Measurements from ENCODE around the gene BCAS3.
A peak's percentile ranks its signal among the peaks of the same experiment; 100 is the strongest.

Gene BCAS3

DNA sequence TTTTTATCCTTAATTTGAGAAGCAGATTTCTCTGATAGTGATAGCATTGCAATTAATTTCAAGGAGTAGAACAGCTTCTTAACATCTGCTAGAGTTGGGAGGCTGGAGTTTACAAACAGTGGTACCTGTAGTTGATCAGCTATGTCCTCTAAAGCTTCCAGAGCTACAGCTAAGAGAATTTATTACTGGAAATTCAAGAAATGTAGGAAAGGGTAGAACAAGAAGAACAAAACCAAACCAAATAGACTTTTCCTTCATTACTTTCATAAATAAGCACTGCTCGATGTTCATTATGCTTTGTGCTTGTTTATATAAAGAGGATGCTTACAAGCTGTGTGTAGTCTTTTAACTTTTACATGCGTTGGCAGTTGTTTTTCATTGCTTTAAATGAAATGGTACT is 388.4 kb downstream of the BCAS3 start:
- DNase-seq (ENCODE audit: low spot score): no peak

DNA sequence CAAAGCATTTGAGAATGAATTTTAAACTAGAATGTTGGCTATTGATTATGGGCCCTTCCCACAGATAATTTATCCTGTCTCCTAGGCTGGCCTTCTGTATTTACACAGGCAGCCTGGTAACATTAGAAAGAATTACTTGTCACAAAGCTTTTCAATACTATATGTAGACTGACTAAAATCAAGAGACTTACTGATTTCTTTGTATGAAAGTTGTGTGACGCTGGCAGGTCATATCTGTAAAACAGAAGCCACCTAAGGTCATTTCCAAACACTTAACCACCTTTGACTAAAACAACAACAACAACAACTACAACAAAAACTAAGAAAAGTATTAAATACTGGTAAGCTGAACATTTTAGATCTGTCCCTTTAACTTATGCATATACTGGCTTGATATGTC is 393.0 kb downstream of the BCAS3 start:
- no peak for DNase-seq (ENCODE audit: low spot score)

DNA sequence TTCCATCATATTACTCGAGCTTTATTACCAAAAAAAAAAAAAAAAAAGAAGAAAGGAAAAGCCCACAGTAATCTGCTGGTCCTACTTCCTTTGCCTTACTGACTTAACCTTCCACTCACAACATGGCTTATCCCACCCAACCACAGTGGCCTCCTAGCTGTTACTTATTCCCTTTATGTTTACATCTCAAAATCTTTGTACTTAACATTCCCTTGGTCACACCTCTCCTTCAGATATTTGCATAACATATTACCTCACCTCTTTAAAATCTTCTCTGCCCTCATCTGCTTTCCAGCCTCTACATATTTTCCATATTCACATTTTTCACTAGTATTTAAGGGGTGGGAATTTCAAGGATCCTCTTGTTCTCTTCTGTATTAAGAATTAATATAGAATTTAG is 395.0 kb downstream of the BCAS3 start:
- DNase-seq (ENCODE audit: low spot score): no peak

DNA sequence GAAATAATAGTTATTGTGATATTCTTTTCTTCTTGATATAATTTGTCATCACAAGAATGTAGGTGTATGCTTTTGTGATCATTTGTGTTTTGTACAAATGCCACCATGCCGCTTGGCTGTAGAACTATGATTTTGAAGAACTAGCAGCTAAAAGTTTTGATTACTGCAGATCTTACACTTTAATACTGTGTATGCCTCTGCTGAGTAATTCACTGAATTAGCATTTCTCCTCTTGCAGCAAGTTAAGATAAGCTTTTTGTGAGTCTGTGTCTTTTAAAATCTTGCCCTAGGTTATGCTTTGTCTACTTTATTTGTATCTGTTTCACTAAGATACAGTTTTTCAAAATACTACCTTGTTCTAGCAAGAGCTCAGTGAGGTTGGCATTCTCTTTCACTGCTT is 395.5 kb downstream of the BCAS3 start:
- DNase-seq (ENCODE audit: low spot score): no peak

DNA sequence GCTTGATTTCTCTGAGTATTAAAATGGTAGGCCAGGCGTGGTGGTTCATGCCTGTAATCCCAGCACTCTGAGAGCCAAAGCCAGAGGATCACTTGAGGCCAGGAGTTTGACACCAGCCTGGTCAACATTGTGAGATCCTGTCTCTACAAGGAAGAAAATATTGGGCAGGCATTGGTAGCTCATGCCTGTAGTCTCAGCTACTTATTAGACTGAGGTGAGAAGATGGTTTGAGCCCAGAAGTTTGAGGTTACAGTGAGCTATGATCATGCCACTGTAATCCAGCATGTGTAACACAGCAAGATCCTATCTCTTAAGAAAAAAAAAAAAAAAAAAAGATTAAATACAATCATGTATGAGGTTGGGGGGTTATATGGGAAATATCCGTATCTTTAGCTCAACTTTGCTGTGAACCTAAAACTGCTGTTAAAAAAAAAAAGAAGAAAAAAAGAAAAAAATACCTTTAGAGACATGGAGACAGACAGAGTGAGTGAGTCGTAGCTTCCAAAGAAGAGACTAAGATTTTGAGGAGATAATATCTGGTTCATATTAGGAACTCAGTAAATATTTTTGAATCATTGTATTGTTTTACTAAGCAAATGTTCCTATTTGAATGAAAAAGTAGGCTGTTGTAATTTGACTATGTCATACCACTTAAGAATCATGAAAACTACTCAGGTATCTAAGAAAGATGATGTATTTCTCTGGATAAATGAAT is 396.3 kb downstream of the BCAS3 start:
- DNase-seq (ENCODE audit: low spot score): peak; percentile 3

DNA sequence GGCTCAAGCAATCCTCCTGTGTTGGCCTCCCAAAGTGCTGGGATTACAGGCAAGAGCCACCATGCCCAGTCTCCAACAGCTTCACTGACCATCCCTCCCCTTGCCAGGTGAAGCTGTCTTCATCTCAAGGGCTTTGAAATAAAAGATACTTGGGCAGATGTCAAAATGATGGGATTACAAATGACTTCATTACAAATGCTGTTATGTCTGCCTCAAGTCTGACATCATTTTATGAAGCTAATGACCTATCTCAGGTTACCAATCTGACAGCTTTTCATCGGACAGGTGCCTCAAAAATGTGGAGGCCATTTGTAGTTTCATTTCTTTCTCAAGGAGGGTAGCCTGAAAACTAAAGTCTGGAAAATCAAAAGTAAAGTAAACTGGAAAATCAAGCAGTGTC is 398.3 kb downstream of the BCAS3 start:
- DNase-seq (ENCODE audit: low spot score): no peak

DNA sequence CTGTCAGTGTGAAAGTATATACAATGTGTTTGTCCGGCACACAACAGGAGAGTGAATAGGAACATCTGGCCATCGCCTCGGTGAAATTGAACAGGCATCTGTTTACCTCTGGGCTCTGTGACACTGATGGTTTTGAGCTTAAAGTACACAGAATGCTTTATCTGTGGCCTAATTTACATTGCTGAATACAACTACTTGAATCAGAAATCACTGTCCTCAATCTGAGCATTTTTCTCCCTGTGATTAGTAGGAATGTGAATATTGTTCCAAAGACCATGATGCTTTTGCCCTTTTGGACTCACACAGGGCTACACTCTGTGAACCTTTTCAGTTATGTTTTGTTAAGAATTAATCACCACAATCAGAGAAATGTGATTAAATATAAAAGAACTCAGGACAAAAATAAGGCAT is 399.0 kb downstream of the BCAS3 start:
- DNase-seq (ENCODE audit: low spot score): no peak

DNA sequence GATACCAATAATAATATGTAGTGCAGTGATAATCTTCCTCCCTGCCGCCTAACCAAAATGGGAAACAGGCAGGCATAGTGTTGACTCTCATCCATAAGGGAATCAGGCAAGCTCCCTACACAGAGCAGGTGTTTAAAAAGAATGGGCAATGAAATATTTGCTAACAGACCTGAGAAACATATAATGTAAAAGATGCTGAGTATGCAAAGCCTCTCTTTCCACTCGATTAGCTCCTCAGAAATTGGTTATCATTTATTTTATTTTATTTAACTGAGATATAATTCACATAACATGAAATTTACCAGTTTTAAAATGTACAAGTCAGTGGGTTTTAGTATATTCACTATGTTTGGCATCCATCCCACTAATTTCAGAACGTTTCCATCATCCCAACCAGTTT is 404.3 kb downstream of the BCAS3 start:
- DNase-seq (ENCODE audit: low spot score): no peak

DNA sequence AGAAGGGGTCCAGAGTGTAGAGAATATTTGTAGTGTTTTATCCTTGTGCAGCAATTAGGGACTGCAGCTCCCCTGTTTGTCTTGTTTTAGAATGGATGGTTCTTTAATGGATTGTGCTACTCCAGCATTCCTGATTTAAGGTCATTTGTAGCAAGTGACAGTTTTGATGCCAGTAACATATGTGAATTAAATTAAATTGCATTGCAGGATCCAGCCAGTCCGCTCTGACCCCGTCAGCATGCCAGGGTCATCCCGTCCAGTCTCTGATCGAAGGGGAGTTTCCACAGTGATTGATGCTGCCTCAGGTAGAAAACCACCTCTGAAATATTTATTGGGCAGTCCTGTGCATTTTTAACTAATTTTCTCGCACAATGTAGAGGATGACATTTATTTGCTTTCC is 406.6 kb downstream of the BCAS3 start:
- DNase-seq (ENCODE audit: low spot score): no peak

DNA sequence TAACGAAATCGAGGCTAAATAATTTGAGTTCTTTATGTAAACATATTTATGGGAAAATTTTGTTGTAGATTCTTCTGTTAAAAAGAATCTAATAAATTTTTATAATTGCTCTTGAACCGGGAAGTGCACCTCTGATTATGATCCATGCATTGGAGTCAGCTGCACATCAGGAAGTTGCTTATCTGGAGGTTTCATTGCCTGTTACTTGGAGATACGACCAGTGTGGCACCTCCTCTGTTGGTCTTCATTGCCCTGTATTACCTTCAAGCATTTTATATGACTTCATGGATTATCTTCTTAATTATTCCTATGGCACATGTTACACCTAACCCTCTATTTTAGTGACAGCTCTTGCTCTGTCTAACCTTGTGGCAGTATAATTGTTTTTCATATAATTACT is 409.4 kb downstream of the BCAS3 start:
- DNase-seq (ENCODE audit: low spot score): no peak

DNA sequence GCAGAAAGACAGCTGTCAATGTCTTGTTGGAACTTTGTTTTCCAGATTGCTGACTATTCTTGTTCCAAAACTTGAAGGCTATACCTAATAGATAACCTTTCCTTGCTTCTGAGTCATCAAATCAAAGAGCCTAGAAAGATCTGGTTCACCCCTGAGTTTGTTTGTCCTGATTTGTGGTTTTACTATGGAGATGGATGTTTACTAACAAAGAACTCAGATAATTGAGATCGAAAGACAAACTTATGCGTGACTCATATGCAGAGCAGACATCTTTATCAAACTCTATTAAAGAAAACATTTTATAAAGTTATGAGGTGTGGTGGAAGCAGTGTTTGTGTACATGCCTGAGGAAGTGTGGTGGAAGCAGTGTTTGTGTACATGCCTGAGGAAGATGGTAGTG is 410.9 kb downstream of the BCAS3 start:
- DNase-seq (ENCODE audit: low spot score): no peak

DNA sequence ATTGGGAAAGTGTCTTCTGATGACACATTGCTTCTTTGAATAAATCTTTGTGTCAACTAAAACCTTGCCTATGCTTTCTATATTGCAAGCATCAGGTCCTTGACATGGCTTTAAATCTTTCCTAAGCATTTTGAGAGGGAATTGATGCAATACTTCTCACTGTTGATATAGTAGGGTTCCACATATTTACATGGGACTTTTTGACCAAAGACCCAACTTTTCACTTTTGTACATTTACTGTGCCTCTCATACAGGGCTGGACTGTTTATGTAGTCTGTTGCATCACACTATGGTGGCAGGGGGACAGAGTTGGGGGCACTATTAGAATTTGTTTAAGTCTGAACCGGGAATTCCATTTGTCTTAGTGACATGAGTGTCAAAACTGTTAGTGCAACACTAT is 413.4 kb downstream of the BCAS3 start:
- DNase-seq (ENCODE audit: low spot score): no peak

DNA sequence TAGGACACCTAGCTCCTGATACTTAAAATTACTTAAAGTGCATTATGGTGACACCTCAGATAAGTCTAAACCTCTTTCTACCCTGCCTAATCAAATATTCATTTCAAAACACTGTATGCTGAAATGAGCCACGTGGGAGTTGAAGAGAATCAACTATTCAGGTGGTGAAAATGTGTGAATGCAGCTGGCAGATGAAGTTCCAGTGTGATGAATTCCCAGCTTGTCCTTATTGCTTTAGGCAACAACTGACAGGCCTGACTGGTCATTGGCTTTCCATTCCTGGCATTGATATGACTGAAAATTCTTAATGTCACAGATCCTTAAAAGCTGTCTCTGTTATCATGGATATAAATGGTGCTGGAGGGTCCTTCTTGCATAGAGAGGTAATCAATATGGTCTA is 420.1 kb downstream of the BCAS3 start:
- no peak for DNase-seq (ENCODE audit: low spot score)

DNA sequence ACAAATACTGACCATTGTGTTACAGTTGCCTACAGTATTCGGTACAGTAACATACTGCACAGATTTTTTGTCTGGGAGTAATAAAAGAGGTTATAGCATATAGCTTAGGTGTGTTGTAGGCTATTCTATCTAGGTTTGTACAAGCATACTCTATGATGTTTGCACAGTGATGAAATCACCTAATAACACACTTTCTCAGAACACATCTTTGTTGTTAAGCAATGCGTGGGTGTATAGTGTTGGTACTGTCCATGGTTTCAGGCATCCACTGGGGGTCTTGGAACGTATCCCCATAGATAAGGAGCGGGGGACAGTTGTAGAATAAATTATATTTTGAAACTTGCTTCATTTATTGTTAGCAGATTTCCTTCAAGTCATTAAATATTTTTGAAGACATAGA is 428.7 kb downstream of the BCAS3 start:
- no peak for DNase-seq (ENCODE audit: low spot score)

DNA sequence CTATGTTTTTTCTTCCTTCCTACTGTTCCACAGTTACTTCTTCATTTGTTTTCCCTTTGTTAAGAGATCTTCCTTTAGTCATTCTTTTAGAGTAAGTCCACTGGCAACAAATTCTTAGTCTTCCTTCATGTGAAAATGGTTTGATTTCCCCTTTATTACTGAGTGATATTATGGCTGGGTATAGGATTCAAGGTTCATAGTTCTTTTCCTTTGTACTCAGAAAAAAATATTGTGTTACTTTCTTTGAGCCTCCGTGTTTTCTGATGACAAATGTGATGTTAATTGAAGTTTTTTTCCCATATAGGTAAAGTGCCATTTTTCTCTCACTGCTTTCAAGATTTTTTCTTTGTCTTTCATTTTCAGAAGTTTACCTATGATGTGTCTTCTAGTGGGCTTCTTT is 438.9 kb downstream of the BCAS3 start:
- no peak for DNase-seq (ENCODE audit: low spot score)

DNA sequence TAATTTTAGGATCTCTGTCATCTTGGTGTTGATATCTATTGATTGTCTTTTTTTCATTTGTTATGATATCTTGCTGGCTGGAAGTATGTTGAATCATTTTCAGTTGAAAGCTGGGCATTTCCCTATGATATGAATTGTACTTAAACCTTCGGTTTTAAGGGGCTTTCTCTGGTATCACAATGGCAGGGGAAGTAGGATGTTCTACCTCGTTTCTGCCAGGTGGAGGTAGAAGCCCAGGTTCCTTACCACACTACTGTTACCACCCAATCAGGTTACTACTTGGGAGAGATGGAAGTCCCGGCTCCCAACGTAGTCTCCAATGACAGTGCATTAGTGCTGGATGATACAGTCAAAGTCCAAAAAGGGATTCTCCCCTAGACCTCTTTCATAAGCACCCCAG is 440.3 kb downstream of the BCAS3 start:
- DNase-seq (ENCODE audit: low spot score): no peak

DNA sequence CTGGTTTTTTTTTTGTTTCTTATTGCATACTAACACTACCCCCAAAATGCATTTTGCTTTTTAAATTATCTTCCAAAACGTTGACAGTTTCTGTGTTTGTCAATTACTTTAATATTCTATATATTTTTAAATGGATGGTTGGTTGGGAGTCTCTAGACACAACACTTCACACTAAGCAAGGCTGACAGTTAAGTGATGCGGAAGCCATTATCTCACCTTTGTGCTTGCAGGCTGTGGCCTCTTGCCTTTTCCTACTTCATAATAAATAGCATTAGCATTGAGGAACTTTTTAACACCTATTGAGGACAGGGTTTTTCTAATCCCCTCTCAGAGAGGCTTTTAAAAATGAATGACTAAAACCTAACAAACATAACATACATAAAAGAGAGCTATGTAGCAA is 441.2 kb downstream of the BCAS3 start:
- DNase-seq (ENCODE audit: low spot score): no peak

DNA sequence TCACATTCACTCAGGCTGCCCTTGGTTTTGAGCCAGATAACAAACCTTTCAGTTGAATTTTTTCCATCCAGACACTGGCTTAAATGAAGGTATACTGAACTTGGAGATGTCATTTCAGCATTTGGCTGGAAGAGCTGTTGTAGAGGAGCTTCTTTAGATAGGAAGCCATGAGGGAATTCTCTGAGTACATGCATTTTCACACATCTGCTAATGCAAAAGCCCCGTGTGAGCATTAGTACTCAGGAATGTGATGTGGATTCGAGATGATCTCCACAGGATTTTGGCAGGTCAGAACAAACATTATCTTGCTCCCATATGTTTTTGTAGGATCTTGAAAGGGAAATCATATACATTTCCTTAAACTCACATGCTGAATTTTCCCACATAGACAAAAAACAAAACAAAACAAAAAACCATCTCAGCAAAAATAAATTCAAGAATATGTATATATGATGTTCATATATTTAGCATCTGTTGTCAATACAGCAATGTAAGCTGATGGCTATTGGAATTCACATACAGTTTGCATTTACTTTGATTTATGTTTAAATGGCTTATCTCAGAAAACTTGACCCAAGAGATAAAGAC is 444.8 kb downstream of the BCAS3 start:
- DNase-seq (ENCODE audit: low spot score): no peak

DNA sequence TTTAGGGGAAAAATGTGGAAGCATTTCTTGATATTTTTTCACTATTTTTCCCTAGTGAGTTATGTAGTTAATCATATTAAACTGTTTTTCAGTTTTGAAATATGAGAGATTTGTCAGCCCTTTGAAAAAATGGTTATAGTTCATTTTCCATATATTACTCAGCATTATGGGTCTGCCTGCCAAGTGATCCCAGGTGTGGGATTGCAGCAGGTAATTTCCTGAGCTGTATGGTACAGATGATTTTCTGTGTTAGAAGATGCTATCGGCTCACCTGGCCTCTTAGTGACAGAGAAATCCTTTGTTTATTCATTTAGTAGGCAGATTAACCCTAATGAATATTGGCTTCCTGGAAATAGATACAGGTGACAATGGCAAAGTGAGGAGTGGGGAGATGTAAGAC is 446.9 kb downstream of the BCAS3 start:
- DNase-seq (ENCODE audit: low spot score): no peak

DNA sequence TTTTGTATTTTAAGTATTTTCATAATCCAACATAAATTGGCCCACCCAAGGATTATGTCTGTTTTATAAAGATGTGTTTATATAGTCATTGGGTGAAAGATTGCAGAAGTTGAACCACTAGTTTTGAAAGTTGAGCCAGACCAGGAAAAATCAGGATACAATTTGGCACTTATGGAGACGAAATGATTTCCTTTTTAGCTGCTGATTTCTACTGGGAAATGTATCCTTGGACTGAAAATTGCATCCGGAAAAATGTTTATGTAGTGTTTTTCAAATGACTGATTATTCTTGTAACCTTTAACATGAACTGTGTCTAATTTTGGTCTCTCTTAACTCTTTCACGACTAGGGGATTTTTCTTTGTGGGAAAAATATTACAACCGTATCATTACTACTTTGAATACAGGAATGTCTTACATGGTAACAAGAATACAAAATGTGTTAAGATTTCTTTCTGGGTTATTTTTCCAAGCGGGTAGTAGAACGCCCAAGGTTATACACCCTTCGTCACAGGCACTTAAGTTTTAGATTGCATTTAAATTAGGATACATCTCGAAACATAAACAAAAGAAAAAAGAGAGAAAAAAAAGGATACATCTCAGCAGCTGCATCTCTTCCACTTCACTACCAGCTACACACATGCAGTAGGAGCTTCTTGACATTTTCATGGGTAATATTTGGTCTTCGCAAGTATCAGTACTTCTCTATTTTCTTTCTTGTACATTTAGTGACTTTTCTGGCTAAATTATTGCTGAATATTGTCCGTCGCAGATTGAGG is 449.0 kb downstream of the BCAS3 start:
- no peak for DNase-seq (ENCODE audit: low spot score)

DNA sequence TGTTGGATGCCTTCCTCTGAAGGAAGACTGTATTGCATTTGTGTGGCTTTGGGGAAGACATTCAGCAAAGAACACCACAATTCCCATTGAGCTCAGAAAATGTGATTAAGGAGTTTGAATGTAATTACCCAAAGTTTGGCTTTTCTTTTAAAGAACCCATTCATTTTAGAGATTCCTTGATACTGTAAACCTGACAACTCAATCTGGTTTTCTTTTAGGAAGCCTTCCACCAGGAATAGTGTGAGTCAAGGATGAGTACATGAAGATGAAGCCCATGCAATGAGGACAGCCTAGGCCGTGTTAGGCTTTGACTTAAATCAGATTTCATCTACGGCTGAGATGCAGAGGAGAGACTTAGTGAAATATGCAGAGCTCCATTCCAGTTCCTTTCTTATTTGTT is 450.3 kb downstream of the BCAS3 start:
- DNase-seq (ENCODE audit: low spot score): peak; percentile 15

DNA sequence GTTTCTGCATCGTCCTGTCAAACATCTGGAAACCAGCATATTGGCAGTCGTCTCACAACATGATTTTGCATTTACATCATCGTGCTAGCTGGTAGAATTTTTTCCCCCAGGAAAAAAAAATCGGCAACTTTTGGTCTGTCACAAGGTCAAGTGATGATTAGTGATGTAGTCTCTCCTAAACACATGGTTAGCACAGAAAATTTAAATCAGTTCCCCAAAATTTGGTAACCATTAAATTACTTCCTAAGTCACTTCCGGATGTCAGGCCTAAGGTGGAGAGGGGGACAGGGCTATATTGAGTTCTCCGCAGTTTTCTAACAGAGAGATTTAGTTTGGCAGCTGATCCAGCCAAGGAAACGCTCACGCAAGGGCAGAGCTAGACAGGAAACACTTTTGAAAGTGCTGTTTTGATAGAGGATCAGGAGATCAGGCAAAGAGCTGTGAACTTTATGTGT is 451.0 kb downstream of the BCAS3 start:
- DNase-seq (ENCODE audit: low spot score): peak; percentile 49

Measured in AG08395 (cell line).